ENCODE data around the gene NFILZ.

GRCh38 chr19:8664671-8665057, 34.2 kb downstream of the NFILZ start:
- TF ChIP-seq CTCF (IDR thresholded peaks at IDR 0.05; ENCODE audit: low read depth, low read length) (no peak), EZH2phosphoT487 (IDR thresholded peaks at IDR 0.05; ENCODE audit: low read depth) (no peak)
